Smooth muscle cell (in vitro differentiated cells): ENCODE results near the gene SCG2. TPM values are rescaled to one million over a fixed set of nuclear protein-coding genes. Genes with fewer than 3 reads are reported as not detected.

ENCODE experiments used
- DNase-seq: peaks from one replicate; lab custom pipeline; 2025; ENCODE audit not compliant: unreplicated experiment; lab: John Stamatoyannopoulos, UW
- H2AFZ ChIP-seq: fragments of 200-600 bp; sonication (generic); 2 replicates; pipeline ENCODE4 v1.6.0; 2016; ENCODE audit warnings: antibody characterized with exemption, low read depth, mild to moderate bottlenecking
- H3F3A ChIP-seq: fragments of 200-600 bp; sonication (generic); 2 replicates; pipeline ENCODE4 v1.6.0; 2017; ENCODE audit warnings: antibody characterized with exemption, low read depth
- H3K27ac ChIP-seq: fragments of 200-600 bp; sonication (generic); 2 replicates; pipeline ENCODE4 v1.5.1; 2016; ENCODE audit warnings: low read depth, mild to moderate bottlenecking
- H3K27me3 ChIP-seq: fragments of 200-600 bp; sonication (generic); 2 replicates; pipeline ENCODE4 v1.6.1; 2016; ENCODE audit warnings: low read depth, mild to moderate bottlenecking
- H3K36me3 ChIP-seq: fragments of 200-600 bp; sonication (generic); 2 replicates; pipeline ENCODE4 v1.5.1; 2016; ENCODE audit warnings: low read depth
- H3K4me1 ChIP-seq: fragments of 200-600 bp; sonication (generic); 2 replicates; pipeline ENCODE4 v1.5.1; 2016; ENCODE audit warnings: low read depth
- H3K4me2 ChIP-seq: fragments of 200-600 bp; sonication (generic); 2 replicates; pipeline ENCODE4 v1.6.0; 2016; ENCODE audit warnings: mild to moderate bottlenecking
- H3K4me3 ChIP-seq: fragments of 200-600 bp; sonication (generic); 2 replicates; pipeline ENCODE4 v1.5.1; 2016; ENCODE audit warnings: mild to moderate bottlenecking
- H3K79me2 ChIP-seq: fragments of 200-600 bp; sonication (generic); 2 replicates; pipeline ENCODE4 v1.6.0; 2016; ENCODE audit warnings: low read depth, mild to moderate bottlenecking
- H3K9ac ChIP-seq: fragments of 200-600 bp; sonication (generic); 2 replicates; pipeline ENCODE4 v1.6.0; 2016; ENCODE audit warnings: low read depth
- H3K9me3 ChIP-seq: fragments of 200-600 bp; sonication (generic); replicated peaks from 2 replicates; pipeline ENCODE4 v1.5.1; 2016; ENCODE audit warnings: low read depth
- H4K20me1 ChIP-seq: fragments of 200-600 bp; sonication (generic); 2 replicates; pipeline ENCODE4 v1.6.0; 2016; ENCODE audit warnings: low read depth
- WGBS: methylation state at CpG from one replicate; pipeline ENCODE4 v1.1.7; 2016; ENCODE audit warnings: low lambda C conversion rate; 5-methylcytosine and 5-hydroxymethylcytosine counted together
- polyA plus RNA-seq: library from polyadenylated mRNA; unstranded; fragments of >200 nt; fragmentation: Nextera tagmentation; extraction: Ambion mirVana; gene quantifications from 2 replicates; pipeline ENCODE4 v1.2.1, GENCODE V29; 2016
- total RNA-seq: library from RNA; depleted of rRNA; stranded (reverse); fragments of >200 nt; gene quantifications from 2 replicates; pipeline ENCODE4 v1.2.3, GENCODE V29; 2014
- TF ChIP-seq, protein P1 (sequence below): fragments of 200-600 bp; sonication (generic); IDR thresholded peaks from 2 replicates; pipeline ENCODE4 v1.5.1; 2017; ENCODE audit warnings: borderline replicate concordance, mild to moderate bottlenecking, antibody characterized with exemption; ENCODE audit not compliant: insufficient read depth, poor library complexity, severe bottlenecking

The SCG2 gene
- total and polyA plus RNA-seq, 2 experiments from 2014 or later = 29.1 to 34.7 TPM

DNA sequence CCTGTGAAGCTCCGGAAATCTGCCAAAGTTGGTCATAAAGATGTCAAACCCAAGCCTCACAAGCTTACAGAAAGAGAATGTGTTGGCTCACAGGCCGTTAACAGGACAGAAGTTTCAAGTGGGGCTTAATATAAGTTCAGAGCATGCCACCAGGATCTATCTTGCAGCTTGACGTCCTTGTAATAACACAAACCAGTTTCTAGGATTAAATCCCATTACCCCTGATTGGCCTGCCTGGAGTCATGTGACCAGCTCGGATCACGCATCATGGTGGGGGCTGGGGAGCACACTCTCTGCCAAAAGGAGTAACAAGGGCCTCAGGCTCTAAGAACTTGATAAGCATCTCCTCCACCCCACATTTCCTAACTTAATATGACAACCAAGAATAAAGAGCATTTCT, 38.9 kb upstream of the SCG2 start:
- Histone ChIP-seq H2AFZ (peak overlapping the region; percentile 62), H3K79me2 (no peaks in the 10 kb centered on the region), H3F3A (no peaks in the 10 kb centered on the region), H3K4me2 (no peak overlapping the region), H3K4me1 (no peaks in the 10 kb centered on the region), H3K36me3 (no peaks in the 10 kb centered on the region), H3K9me3 (no peaks in the 10 kb centered on the region), H3K9ac (no peak overlapping the region), H3K4me3 (no peak overlapping the region), H4K20me1 (no peaks in the 10 kb centered on the region), H3K27ac (peak overlapping the region; percentile 5), H3K27me3 (no peaks in the 10 kb centered on the region)
- WGBS = 8% methylated on average over 5 of the region's 5 CpGs
- DNase-seq = peak; percentile 3
- TF ChIP-seq, protein P1, sequence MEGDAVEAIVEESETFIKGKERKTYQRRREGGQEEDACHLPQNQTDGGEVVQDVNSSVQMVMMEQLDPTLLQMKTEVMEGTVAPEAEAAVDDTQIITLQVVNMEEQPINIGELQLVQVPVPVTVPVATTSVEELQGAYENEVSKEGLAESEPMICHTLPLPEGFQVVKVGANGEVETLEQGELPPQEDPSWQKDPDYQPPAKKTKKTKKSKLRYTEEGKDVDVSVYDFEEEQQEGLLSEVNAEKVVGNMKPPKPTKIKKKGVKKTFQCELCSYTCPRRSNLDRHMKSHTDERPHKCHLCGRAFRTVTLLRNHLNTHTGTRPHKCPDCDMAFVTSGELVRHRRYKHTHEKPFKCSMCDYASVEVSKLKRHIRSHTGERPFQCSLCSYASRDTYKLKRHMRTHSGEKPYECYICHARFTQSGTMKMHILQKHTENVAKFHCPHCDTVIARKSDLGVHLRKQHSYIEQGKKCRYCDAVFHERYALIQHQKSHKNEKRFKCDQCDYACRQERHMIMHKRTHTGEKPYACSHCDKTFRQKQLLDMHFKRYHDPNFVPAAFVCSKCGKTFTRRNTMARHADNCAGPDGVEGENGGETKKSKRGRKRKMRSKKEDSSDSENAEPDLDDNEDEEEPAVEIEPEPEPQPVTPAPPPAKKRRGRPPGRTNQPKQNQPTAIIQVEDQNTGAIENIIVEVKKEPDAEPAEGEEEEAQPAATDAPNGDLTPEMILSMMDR = no peak

DNA sequence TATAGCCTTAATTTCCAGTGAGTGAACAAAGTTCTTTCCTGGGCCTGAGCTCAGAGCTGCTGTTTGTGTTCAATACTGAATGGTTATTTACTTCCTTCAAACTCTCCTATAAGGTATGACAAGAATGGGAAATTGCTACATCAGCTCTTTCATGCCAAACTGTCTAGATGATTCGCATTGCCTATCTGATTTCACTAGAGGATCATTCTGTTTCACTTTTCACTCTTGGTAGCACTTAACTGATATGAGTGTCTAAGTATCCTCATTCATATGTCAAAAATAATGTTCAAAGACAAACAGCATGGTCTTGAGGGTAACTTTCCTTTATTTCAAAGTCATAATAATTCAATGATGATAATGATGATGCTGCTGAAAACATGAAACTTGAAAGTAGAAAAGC, 32.9 kb upstream of the SCG2 start:
- TF ChIP-seq, protein P1 = no peak
- no peaks in the 10 kb centered on the region for H3F3A ChIP-seq
- no peaks in the 10 kb centered on the region for H3K36me3 ChIP-seq
- H3K79me2 ChIP-seq = no peaks in the 10 kb centered on the region
- H4K20me1 ChIP-seq = no peaks in the 10 kb centered on the region
- no peaks in the 10 kb centered on the region for H3K4me1 ChIP-seq
- no peak overlapping the region for H2AFZ ChIP-seq
- no peak for DNase-seq
- H3K9me3 ChIP-seq = no peaks in the 10 kb centered on the region
- H3K4me3 ChIP-seq = no peak overlapping the region
- no peak overlapping the region for H3K27ac ChIP-seq
- no peaks in the 10 kb centered on the region for H3K27me3 ChIP-seq
- 80% methylated on average over 1 of the region's 1 CpG for WGBS
- no peak overlapping the region for H3K9ac ChIP-seq
- no peak overlapping the region for H3K4me2 ChIP-seq

DNA sequence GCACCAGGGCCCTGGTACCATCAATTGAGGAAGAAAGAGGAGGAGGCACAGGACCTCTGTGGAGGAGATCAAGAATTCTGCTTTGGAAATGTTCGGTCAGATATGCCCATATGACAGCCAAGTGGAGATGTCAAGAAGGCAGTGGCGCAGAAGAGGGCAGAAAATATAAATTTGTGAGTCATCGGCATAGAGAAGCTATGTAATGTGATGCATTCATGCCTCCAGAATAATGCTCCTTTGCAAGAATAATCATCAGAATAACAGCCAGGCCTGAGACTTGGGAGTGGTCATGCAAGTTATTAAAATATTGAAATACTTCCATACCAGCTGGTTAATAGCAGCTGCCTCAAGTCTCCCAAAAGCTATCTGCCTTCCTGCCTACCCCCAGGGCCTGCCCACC, 32.1 kb upstream of the SCG2 start:
- H3K4me2 ChIP-seq = no peak overlapping the region
- no peaks in the 10 kb centered on the region for H4K20me1 ChIP-seq
- DNase-seq = no peak
- no peaks in the 10 kb centered on the region for H3K36me3 ChIP-seq
- H3K4me1 ChIP-seq = no peaks in the 10 kb centered on the region
- no peak overlapping the region for H3K4me3 ChIP-seq
- no peak overlapping the region for H2AFZ ChIP-seq
- H3F3A ChIP-seq = no peaks in the 10 kb centered on the region
- TF ChIP-seq, protein P1 = no peak
- H3K27ac ChIP-seq = no peak overlapping the region
- H3K79me2 ChIP-seq = no peaks in the 10 kb centered on the region
- no peaks in the 10 kb centered on the region for H3K27me3 ChIP-seq
- H3K9me3 ChIP-seq = no peaks in the 10 kb centered on the region
- WGBS = 94% methylated on average over 3 of the region's 3 CpGs
- H3K9ac ChIP-seq = no peak overlapping the region

DNA sequence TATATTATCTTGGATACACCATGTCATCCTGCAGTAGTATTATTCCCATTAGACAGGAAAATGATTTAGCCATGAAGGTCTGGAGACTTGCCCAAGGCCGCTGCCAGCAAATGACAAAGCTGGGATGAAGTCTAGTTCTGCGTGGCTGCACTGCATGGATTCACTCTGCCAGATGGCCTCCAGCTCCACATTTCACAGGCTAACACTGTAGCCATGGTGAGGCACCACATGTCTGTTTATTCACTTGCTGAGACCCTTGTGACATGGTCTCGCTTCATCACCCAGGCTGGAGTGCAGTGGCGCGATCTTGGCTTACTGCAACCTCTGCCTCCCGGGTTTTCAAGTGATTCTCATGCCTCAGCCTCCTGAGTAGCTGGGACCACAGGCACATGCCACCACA, 31.5 kb upstream of the SCG2 start:
- TF ChIP-seq, protein P1 = no peak
- Histone ChIP-seq H4K20me1 (no peaks in the 10 kb centered on the region), H3K79me2 (no peaks in the 10 kb centered on the region), H3K4me2 (no peak overlapping the region), H3F3A (no peaks in the 10 kb centered on the region), H2AFZ (no peak overlapping the region), H3K9ac (no peak overlapping the region), H3K27ac (no peak overlapping the region), H3K36me3 (no peaks in the 10 kb centered on the region), H3K4me1 (no peaks in the 10 kb centered on the region), H3K4me3 (no peak overlapping the region), H3K27me3 (no peaks in the 10 kb centered on the region), H3K9me3 (no peaks in the 10 kb centered on the region)
- no peak for DNase-seq
- 85% methylated on average over 6 of the region's 6 CpGs for WGBS
